Raji (cell line): ENCODE data around the gene CRY2.

Source experiments
- POLR2A ChIP-seq: IDR thresholded peaks from 2 replicates; pipeline ENCODE4 v1.6.1; 2011; ENCODE audit warnings: low read depth, low read length, control low read depth; ENCODE audit not compliant: insufficient read depth

CRY2 gene

DNA sequence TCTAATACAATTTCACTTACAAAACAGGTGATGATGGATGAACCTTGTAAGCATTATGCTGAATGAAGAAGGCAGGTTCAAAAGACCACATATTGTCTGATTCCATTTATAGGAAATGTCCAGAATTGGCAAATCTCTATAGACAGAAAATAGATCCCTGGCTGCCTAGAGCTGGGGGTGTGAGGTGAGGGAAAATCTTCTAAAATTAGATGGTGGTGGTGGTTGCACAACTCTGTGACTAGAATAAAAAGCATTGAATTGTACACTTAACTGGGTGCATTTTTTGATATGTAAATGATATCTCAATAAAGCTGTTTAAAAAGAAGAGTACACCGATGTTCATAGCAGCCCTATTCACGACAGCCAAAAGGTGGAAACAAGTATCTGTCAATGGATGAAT, 16.7 kb upstream of the CRY2 start:
- TF ChIP-seq POLR2A: no peak

DNA sequence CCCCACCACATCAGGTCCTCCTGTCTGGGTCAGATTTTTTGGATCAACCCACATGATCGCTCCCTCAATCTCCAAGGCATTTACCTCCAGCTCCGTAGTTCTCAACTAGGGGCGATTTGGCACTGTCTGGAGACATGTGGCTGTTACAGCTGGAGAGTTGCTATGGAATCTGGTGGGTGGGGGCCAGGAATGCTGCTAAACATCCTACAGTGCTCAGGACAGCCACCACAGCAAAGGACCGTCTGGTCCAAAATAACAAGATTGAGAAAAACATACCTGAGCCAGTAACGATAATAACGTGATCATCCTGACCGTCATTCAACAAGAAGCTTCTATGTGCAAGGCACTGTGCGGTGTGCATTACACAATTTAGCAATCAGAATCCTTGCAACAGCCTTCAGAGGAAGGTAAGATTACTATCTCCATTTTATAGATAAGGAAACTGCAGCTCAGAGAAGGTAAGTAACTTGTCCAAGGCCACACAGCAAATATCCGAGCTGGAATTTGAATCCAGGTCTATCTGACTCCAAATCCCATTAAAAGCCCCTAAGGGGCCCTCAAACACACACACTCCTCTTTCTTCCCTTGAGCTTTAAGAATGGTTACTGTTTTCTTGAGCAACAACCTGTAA, 14.3 kb upstream of the CRY2 start:
- TF ChIP-seq POLR2A: no peak

DNA sequence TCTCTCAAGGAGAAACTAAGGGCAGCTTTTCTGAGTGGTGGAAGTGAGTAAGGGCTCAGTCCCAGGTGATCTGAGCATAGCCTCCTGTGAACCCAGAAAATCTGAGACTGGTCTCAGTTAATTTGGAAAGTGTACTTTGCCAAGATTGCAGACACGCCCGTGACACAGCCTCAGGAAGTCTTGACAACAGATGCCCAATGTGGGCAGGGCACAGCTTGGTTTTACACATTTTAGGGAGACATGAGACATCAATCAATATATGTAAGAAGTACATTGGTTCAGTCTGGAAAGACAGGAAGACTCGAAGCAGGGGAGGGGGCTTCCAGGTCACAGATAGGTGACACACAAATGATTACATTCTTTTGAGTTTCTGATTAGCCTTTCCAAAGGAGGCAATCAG, 13.5 kb upstream of the CRY2 start:
- TF ChIP-seq POLR2A: no peak

DNA sequence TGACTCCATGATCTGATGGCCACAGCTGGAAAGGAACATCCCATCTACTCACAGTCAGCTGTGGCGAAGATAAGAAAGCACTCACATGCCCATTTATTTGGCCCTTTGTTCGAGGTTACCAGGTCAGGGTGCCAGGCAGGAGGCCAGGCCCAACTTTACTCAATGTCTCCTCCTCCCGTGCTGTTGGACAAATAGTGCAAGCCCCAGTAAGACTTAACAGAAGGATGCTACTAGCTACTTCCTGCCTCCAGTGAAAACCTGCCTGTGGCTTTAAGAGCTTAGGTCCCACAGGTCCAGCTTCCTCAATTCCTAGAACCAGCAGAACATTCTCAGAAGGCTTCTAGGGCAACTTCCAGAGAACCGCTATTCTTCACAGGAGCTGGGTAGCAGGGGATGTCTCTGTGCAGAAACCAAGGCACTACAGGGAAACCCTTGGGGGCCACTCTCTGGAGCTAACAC, 12.9 kb upstream of the CRY2 start:
- TF ChIP-seq POLR2A: no peak

DNA sequence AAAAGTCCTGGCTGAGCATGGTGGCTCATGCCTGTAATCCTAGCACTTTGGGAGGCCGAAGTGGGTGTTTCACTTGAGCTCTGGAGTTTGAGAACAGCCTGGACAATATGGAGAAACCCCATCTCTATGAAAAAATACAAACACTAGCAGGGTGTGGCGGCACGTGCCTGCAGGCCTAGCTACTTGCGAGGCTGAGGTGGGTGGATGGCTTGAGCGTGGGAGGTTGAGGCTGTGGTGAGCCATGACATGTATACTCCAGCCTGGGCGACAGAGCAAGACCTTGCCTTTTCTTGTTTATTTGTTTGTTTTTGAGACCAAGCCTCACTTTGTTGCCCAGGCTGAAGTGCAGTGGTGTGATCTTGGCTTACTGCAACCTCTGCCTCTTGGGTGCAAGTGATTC, 8.1 kb upstream of the CRY2 start:
- no peak for TF ChIP-seq POLR2A

DNA sequence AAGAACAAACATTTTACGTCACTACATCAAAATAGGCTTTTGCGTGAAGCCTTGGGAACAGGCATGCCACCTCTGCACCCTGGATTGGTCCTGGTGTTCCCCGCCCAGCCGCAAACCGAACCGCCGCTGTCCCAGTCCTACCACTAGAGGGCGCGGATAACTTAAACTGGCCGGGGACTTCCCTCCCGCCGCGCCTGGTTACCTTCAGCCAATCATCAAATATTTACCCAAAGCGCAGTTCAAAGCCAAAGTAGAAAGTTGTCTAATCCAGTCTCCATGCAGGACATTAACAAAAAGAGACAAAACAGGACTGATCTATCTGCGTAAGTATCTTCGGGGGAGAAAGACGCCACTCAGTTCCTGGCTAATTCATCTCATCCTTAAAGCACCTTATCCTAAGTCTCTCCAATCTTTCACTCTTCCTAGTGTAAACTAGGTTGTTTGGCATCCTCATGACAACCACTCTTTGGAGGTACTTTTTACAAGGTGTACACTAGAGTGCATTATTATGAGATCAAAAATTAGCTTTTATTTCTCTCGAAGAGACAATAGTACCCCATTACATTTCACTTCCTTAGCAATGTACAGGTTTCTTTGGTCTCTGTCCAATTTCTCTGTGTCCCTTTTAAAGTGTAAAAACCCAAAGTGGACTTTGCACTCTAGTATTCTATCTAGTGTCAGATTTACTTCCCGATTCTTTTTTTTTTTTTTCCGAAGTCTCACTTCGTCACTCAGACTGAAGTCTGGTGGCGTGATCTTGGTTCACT, 3.9 kb upstream of the CRY2 start:
- no peak for TF ChIP-seq POLR2A

DNA sequence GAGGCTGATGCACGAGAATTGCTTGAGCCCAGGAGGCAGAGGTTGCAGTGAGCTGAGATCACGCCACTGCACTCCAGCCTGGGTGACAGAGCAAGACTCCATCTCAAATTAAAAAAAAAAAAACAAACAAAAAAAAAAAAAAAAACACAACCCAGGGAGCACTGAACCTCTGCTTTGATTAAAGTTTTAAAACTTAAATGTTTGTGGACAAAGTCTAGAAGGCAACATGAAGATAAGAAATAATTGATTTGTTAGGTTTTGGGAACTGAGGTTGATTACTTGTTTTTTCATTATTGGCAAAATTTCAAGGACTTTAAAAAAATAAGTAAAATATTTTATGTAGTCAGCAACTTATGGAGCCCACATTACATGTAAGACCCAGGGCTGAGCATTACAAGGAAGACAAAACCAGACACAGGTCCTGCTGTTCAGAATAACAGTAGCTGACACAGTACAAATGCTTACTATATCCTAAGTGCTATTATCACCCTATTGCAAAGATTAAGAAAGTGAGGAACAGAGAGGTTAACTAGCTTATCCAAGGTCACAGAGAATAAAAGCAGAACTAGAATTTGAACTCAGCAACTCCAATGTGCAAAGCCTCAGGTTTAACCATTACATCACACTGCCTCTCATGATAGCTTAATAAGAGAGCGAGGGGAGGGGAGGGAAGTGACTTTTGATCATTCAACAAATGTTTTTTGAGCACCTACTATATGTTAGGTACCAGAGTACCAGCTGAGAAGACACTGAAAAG, 2.3 kb upstream of the CRY2 start:
- TF ChIP-seq POLR2A: no peak

DNA sequence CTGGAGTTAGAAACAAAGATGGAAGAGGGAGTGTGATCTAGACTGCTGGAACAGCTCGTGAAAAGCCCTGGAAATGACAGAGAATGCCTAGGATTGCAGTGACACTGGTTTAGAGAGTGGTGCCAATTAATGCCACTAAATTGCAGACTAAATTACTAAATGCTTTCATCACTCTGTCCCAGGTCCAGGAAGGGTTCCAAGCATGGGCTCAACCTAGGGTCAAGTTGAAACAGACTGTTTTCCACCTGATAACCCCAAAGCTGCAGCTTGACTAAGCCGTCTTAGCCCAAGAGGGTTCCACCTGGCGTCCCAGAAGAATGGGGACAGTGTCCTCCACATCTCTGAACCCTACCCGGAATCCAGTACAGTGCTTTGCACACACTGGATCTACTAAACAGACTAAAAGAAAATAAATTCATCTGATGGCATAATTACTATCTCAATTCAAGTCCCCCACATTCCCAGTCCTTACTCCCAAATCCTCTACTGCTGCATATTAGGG, 1.1 kb upstream of the CRY2 start:
- no peak for TF ChIP-seq POLR2A

DNA sequence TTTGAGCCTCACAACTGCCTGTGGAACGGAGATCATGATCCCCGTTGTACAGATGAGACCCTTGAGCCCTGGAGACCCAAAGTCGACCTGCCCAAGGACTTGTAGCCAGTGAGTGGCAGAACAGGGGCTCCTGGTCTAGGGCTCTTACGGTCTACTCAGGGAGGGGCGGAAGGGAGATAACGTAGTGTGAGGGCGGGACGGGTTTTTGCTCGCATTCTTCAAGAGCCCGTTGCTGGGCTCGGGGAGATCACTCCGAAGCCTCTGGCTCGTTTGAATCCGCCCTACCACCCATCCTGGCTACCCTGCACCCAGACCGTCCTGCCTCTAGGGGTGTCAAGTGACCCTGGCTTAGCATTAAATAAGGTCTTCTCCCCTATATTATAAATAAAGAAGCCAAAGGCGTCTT, 639 bp downstream of the CRY2 start:
- no peak for TF ChIP-seq POLR2A

DNA sequence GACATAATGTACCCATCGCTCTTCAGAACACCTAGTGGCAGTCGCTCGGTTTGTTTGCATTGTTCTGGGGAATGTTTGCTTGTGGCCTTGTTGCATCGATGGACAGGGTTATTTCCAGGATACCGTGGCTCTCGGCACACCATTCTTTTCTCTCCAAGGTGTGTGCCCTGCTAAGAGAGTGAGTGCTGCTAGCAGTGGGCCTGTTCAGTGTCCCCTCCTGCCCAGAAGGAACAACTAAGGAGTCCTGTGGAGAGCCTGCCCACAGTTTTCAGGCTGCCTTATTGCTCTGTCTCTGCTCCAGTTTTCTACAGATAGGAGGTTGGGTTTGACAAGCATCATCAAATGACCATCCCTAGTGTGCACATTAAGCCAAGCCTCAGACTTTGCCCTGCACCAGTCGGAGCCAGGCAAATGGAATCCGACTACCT, 1.4 kb downstream of the CRY2 start:
- TF ChIP-seq POLR2A: no peak

DNA sequence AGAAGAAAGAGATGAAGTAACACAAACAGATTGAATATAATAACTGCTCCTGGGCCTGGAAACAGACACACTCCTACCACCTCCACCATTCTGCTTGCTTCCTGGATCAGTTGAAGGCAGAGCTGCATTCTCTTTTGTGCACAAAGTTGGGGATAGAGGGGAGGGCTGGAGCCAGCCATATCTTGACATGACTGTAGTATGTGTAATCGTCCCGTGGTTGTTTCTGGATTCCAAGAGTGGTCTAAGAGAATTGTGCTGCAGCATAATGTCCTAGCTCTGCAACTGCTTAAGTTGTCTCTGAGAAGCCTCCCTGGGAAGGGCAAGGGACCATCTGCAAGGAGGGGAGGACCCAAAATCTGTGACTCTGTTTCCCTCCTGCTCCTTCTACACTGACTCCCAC, 3.2 kb downstream of the CRY2 start:
- no peak for TF ChIP-seq POLR2A

DNA sequence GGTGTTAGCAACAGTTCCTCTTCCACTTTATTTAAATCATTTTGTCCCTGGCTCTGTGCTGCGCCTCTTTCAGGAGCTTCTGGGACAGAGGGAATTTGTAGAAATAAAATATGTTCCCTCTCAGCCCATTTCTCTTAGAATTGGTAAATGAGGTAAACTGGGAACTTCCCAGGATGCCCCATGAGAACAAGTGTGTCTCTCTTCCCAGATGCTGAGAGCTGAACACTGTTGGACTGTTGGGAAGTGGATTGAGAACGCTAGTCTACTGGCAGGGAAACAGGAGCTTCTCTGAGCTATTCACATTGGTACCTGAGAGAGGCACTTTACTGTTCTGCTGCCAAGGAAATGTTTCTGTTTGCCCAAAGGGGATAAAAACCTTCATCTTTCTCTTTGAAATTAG, 4.0 kb downstream of the CRY2 start:
- no peak for TF ChIP-seq POLR2A

DNA sequence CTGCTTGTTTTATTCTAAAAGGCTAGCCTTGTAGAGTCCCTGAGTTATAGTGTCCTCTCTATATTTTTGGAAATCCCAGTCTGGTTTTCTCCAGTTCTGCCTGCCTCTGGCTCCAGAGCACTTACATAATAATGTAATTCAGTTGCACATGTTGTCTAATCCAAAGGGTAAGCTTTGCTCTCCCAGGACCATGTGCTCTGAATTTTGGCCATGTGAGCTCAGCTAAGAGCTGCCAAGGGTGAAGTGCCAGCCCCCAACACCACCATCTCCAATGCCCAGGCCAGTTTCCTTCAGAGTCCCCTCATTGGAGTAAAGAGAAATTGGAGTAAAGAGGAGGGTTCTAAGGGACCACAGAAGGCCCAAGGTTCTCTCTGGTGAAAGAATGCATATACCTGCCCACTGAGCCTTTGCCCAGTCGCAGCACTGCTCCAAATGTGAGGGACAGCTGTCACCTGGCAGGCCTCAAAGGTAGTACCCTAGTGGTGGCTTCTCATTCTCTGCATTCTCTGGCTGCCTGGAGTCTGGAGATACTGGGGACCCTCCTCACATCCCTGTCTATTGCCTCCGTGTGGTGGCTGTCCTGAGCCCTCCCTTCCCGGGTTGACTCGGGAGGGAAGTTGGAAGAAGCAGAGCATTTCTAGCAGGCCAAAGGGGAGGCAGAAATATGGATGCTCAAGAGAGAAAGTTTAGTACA, 4.9 kb downstream of the CRY2 start:
- no peak for TF ChIP-seq POLR2A

DNA sequence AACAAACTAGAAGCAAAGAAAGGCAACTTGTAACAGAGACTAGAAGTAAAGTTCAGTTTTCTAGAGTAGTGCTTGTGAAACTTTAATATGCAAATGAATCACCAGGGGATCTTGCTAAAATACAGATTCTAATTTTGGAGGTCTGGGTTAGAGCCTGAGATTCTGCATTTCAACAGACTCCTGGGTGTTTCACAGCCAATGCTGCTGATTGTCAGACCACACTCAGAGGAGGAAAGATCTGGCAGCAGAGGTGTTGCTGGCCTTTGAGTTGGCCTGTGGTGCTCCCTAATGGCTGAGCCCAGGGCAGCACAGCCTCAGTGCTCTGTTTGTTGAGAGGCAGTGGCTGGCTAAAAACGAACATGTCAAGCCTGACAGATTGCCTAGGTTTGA, 5.4 kb downstream of the CRY2 start:
- TF ChIP-seq POLR2A: no peak
